ENCODE data around the gene BRIX1. TPM values are rescaled to one million over a fixed set of nuclear protein-coding genes. Genes with fewer than 3 reads are reported as not detected.

BRIX1 gene
- total RNA-seq, 1 experiment from 2014 or later, result 77.0 TPM

- H2AFZ ChIP-seq (ENCODE audit: low read length), result no peak overlapping the region
- H3K4ac ChIP-seq (ENCODE audit: low read depth, low read length), result no peak overlapping the region
- H3K18ac ChIP-seq (ENCODE audit: insufficient read length, low read depth, low read length), result no peak overlapping the region
- no peak for DNase-seq
- peaks cover 0 to 4% (median 0%) of the 10 kb centered on the region in 3 experiments; a peak in 2 of 7 replicates for H3K36me3 Mint-ChIP-seq (ENCODE audit: insufficient read depth in 1 of 3, low read depth in 3 of 3)
- no peak overlapping the region for H3T11ph ChIP-seq (ENCODE audit: low read length)
- H3K79me2 ChIP-seq (ENCODE audit: insufficient read depth, low read length), result no peaks in the 10 kb centered on the region
- H3K4me2 ChIP-seq (ENCODE audit: insufficient read depth, insufficient read length, low read length), result no peak overlapping the region
- no peaks in the 10 kb centered on the region for H3K27me3 ChIP-seq (ENCODE audit: insufficient read depth, low read length)
- no peaks in the 10 kb centered on the region for H3K79me1 ChIP-seq (ENCODE audit: insufficient read depth, low read depth, low read length, poor library complexity, severe bottlenecking)
- no peak overlapping the region for H4K91ac ChIP-seq (ENCODE audit: insufficient read length, low read depth, low read length)
- no peak overlapping the region for H3K27ac Mint-ChIP-seq
- peaks cover 2 to 3% of the 10 kb centered on the region in 2 experiments; a peak in 3 of 4 replicates for H3K4me1 Mint-ChIP-seq
- no peak overlapping the region for H3K27ac ChIP-seq (ENCODE audit: insufficient read length, low read depth, low read length)
- no peak overlapping the region for H3K4me3 Mint-ChIP-seq
- no peak for TF ChIP-seq CTCF (conservative IDR thresholded peaks at IDR 0.05)
- H2BK20ac ChIP-seq (ENCODE audit: low read depth, low read length, poor library complexity, severe bottlenecking), result no peak overlapping the region
- no peak overlapping the region for H2AK5ac ChIP-seq (ENCODE audit: insufficient read length, low read length)
- no peaks in the 10 kb centered on the region for H3K23me2 ChIP-seq (ENCODE audit: insufficient read length, low read depth, low read length, poor library complexity, severe bottlenecking)
- H3K56ac ChIP-seq (ENCODE audit: insufficient read length, low read depth, low read length), result no peak overlapping the region
- H2BK5ac ChIP-seq (ENCODE audit: insufficient read length, low read length), result no peak overlapping the region
- H4K20me1 ChIP-seq (ENCODE audit: control insufficient read depth, insufficient read depth, insufficient read length), result no peaks in the 10 kb centered on the region
- no peaks in the 10 kb centered on the region; the same call in 1 of the 2 replicates for H3K27me3 Mint-ChIP-seq (ENCODE audit: low read depth)
- no peaks in the 10 kb centered on the region for H3K9me3 ChIP-seq (ENCODE audit: control insufficient read depth, low read depth, low read length)
- H3K14ac ChIP-seq (ENCODE audit: insufficient read depth, low read length), result no peak overlapping the region
- no peak overlapping the region for H3K23ac ChIP-seq (ENCODE audit: insufficient read length, low read depth, low read length)
- no peak overlapping the region for H2BK12ac ChIP-seq (ENCODE audit: insufficient read length, low read depth, low read length)
- H2BK120ac ChIP-seq (ENCODE audit: low read depth, low read length, poor library complexity, severe bottlenecking), result no peak overlapping the region
- no peak overlapping the region for H2BK15ac ChIP-seq (ENCODE audit: low read depth, low read length)
- H3K9me3 Mint-ChIP-seq, result no peaks in the 10 kb centered on the region
- no peaks in the 10 kb centered on the region for H3K4me1 ChIP-seq (ENCODE audit: insufficient read depth, low read length)
- H3K9ac ChIP-seq (ENCODE audit: extremely low read depth, insufficient read length, low read length), result no peak overlapping the region
- no peak overlapping the region for H4K5ac ChIP-seq (ENCODE audit: insufficient read length, low read depth, low read length)
- H4K8ac ChIP-seq (replicated peaks; ENCODE audit: insufficient read length, low read depth, low read length), result no peak overlapping the region
- WGBS (ENCODE audit: extremely low coverage, insufficient read length, low lambda C conversion rate), result no CpG with 5 or more reads among the region's 5 CpGs
Measured at GRCh38 chr5:34891981-34892380, 23.5 kb upstream of the BRIX1 start.
